ENCODE measurements around the gene TMEM131L.

DNA sequence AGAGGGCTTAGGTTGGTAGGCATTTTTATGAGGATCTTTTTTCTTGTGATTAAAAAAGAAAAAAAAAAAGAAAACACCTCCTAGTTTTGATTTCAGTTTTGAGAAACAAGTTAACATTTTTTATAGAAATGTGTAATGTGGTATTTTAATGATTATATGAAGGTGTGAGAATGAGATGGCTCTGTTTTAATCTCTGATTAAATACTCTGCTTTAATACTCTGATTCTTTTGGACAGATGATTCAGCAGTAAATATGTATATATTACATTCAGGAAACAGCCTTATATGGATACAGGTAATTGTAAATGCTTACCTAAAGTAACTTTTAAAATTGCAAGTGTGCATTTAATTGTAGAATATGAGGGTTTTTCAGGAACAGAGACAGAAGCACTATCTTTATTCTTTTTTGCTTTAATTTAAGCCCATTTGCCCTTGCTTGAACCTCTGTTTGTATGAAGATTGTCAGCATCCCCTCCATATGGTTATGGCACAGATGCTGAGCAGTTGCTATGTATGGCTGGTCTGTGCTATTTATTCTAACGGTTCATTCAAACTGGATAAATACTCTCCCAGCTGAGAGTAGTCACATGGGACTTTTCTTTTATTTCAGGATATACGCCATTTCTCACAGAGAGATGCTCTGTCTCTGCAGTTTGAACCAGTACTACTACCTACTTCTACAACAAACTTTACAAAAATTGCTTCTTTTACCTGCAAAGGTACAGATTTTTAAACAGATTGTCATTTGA lies 117.0 kb downstream of the TMEM131L start:
- TF ChIP-seq EP300 (IDR thresholded peaks at IDR 0.05; ENCODE audit: borderline replicate concordance) = no peak
- TF ChIP-seq, protein P1, sequence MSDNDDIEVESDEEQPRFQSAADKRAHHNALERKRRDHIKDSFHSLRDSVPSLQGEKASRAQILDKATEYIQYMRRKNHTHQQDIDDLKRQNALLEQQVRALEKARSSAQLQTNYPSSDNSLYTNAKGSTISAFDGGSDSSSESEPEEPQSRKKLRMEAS (IDR thresholded peaks at IDR 0.05) = no peak
- no peak for TF ChIP-seq CEBPB (IDR thresholded peaks at IDR 0.05)
- TF ChIP-seq FOXM1 (IDR thresholded peaks at IDR 0.05; ENCODE audit: borderline replicate concordance, low read depth) = no peak

Measured in Ishikawa (cell line).